OCI-LY1 (cell line): ENCODE results near the gene DPM3.

Experiments used
- H2AFZ ChIP-seq: fragments of 200-600 bp; sonication (generic), shearing (Covaris generic); 2 replicates; pipeline ENCODE4 v1.6.0; 2014; ENCODE audit warnings: antibody characterized with exemption, mild to moderate bottlenecking, low read length
- H3F3A ChIP-seq: fragments of 200-600 bp; sonication (generic), shearing (Covaris generic); 2 replicates; pipeline ENCODE4 v1.6.0; 2014; ENCODE audit warnings: mild to moderate bottlenecking, antibody characterized with exemption, low read length, moderate library complexity; ENCODE audit not compliant: insufficient read depth
- H3K27ac ChIP-seq: fragments of 200-600 bp; sonication (generic); 2 replicates; pipeline ENCODE4 v1.5.1; 2014; ENCODE audit warnings: low read length, mixed run types, mild to moderate bottlenecking, low read depth; ENCODE audit not compliant: poor library complexity, severe bottlenecking
- H3K27me3 ChIP-seq: fragments of 200-600 bp; sonication (generic); 2 replicates; pipeline ENCODE4 v1.6.0; 2014; ENCODE audit warnings: antibody characterized with exemption, mild to moderate bottlenecking, low read length, moderate library complexity; ENCODE audit not compliant: insufficient read depth
- H3K36me3 ChIP-seq: fragments of 200-600 bp; sonication (generic); 2 replicates; pipeline ENCODE4 v1.6.1; 2014; ENCODE audit warnings: mild to moderate bottlenecking, antibody characterized with exemption, low read length, moderate library complexity, mixed read lengths; ENCODE audit not compliant: insufficient read depth
- H3K4me1 ChIP-seq: fragments of 200-600 bp; sonication (generic); 2 replicates; pipeline ENCODE4 v1.5.1; 2014; ENCODE audit warnings: mild to moderate bottlenecking, low read length, moderate library complexity; ENCODE audit not compliant: insufficient read depth, severe bottlenecking
- H3K4me2 ChIP-seq: fragments of 200-600 bp; sonication (generic), shearing (Covaris generic); 2 replicates; pipeline ENCODE4 v1.6.1; 2014; ENCODE audit warnings: low read length
- H3K4me3 ChIP-seq: fragments of 200-600 bp; sonication (generic); 2 replicates; pipeline ENCODE4 v1.5.1; 2014; ENCODE audit warnings: low read length, low read depth, mild to moderate bottlenecking, mixed read lengths; ENCODE audit not compliant: poor library complexity, severe bottlenecking
- H3K79me2 ChIP-seq: fragments of 200-600 bp; shearing (Covaris generic); 2 replicates; pipeline ENCODE4 v1.6.1; 2016; ENCODE audit warnings: mixed run types, low read length, mixed read lengths; ENCODE audit not compliant: insufficient read depth
- H3K9ac ChIP-seq: fragments of 200-600 bp; sonication (generic), shearing (Covaris generic); 2 replicates; pipeline ENCODE4 v1.6.1; 2014; ENCODE audit warnings: mild to moderate bottlenecking, low read length, mixed read lengths
- H3K9me2 ChIP-seq: fragments of 200-600 bp; sonication (generic), shearing (Covaris generic); 2 replicates; pipeline ENCODE4 v1.6.1; 2014; ENCODE audit warnings: low read depth, mild to moderate bottlenecking, low read length, mixed read lengths
- H3K9me3 ChIP-seq: fragments of 200-600 bp; shearing (Covaris generic); 2 replicates; pipeline ENCODE4 v1.6.1; 2014; ENCODE audit warnings: low read length, mixed read lengths
- H4K20me1 ChIP-seq: fragments of 200-600 bp; sonication (generic), shearing (Covaris generic); 2 replicates; pipeline ENCODE4 v1.6.0; 2016; ENCODE audit warnings: mild to moderate bottlenecking, low read length; ENCODE audit not compliant: insufficient read depth
- CTCF ChIP-seq: fragments of 200-600 bp; sonication (generic), shearing (Covaris generic); IDR thresholded peaks from 2 replicates; pipeline ENCODE4 v1.5.1; 2017; ENCODE audit warnings: mild to moderate bottlenecking, antibody characterized with exemption, low read length, moderate library complexity, mixed read lengths
- EZH2 ChIP-seq: fragments of 200-600 bp; sonication (generic), shearing (Covaris generic); IDR thresholded peaks from 2 replicates; pipeline ENCODE4 v1.8.0; 2017; ENCODE audit warnings: borderline replicate concordance, mixed run types, mild to moderate bottlenecking, antibody characterized with exemption, low read length, moderate library complexity, mixed read lengths

DPM3 gene

GRCh38 chr1:155103325-155103724, 37.0 kb downstream of the DPM3 start:
- Histone ChIP-seq H3K4me1 (no peaks in the 10 kb centered on the region), H3K9ac (no peak overlapping the region), H3K79me2 (no peaks in the 10 kb centered on the region), H3F3A (no peaks in the 10 kb centered on the region), H3K27ac (no peak overlapping the region), H3K4me2 (no peak overlapping the region), H3K4me3 (no peak overlapping the region), H3K9me3 (no peaks in the 10 kb centered on the region), H3K36me3 (no peaks in the 10 kb centered on the region), H3K27me3 (peaks cover 4% of the 10 kb centered on the region), H4K20me1 (no peaks in the 10 kb centered on the region), H3K9me2 (no peaks in the 10 kb centered on the region), H2AFZ (no peak overlapping the region)
- TF ChIP-seq CTCF: no peak
- TF ChIP-seq EZH2: no peak

- Histone ChIP-seq H3K9me2 (no peaks in the 10 kb centered on the region), H3K36me3 (no peaks in the 10 kb centered on the region), H3K27me3 (peaks cover 4% of the 10 kb centered on the region), H3K4me2 (no peak overlapping the region), H3K9me3 (no peaks in the 10 kb centered on the region), H3K79me2 (no peaks in the 10 kb centered on the region), H3K27ac (no peak overlapping the region), H3K9ac (no peak overlapping the region), H3K4me1 (no peaks in the 10 kb centered on the region), H2AFZ (no peak overlapping the region), H3K4me3 (no peak overlapping the region), H4K20me1 (no peaks in the 10 kb centered on the region), H3F3A (no peaks in the 10 kb centered on the region)
- no peak for TF ChIP-seq EZH2
- TF ChIP-seq CTCF: no peak
Observed at GRCh38 chr1:155099331-155099730, 41.0 kb downstream of the DPM3 start.

GRCh38 chr1:155094622-155094948, 45.7 kb downstream of the DPM3 start:
- Histone ChIP-seq H3K4me3 (no peak overlapping the region), H3K4me2 (no peak overlapping the region), H3K9me2 (no peaks in the 10 kb centered on the region), H3F3A (no peaks in the 10 kb centered on the region), H3K79me2 (no peaks in the 10 kb centered on the region), H2AFZ (no peak overlapping the region), H4K20me1 (no peaks in the 10 kb centered on the region), H3K9ac (no peak overlapping the region), H3K27me3 (no peaks in the 10 kb centered on the region; the same call in 1 of the 2 replicates), H3K27ac (no peak overlapping the region), H3K4me1 (peaks cover 4% of the 10 kb centered on the region), H3K36me3 (no peaks in the 10 kb centered on the region), H3K9me3 (no peaks in the 10 kb centered on the region)
- TF ChIP-seq EZH2 (no peak), CTCF (no peak)
